Activated effector memory CD4-positive, alpha-beta T cell treated with Interleukin-2 at 50 U/mL for 16 hours (primary cell): ENCODE measurements around the gene GLIS1.

Source experiments
- DNase-seq: peaks from one replicate; pipeline ENCODE4 v3.0.0-alpha.2; 2020

The GLIS1 gene

GRCh38 chr1:53473463-53473862 lies 265.5 kb downstream of the GLIS1 start:
- no peak for DNase-seq

DNA sequence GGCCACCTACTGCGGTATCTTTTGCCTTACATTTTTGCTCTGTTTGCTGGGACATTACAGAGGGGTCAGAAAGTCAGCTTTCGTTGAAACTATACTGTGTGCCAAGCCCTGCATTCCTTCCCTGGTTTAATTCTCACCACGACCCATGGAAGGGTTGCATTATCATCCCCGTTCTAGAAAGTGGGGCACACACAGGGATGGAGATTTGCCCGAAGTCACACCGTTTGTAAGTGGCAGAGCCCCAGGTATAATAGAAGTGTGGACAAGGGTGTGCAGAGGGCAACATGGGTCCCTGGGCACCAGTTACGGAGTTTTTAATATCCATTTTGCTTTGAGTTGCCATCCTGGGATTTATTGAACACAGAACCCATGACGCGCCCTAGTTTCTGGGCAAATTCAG lies 268.0 kb downstream of the GLIS1 start:
- DNase-seq = no peak

- no peak for DNase-seq
Measured at GRCh38 chr1:53470584-53470983, 268.4 kb downstream of the GLIS1 start.

GRCh38 chr1:53470155-53470554 lies 268.8 kb downstream of the GLIS1 start:
- DNase-seq = no peak

- DNase-seq = no peak
Measured at GRCh38 chr1:53469373-53469772, 269.6 kb downstream of the GLIS1 start.

DNA sequence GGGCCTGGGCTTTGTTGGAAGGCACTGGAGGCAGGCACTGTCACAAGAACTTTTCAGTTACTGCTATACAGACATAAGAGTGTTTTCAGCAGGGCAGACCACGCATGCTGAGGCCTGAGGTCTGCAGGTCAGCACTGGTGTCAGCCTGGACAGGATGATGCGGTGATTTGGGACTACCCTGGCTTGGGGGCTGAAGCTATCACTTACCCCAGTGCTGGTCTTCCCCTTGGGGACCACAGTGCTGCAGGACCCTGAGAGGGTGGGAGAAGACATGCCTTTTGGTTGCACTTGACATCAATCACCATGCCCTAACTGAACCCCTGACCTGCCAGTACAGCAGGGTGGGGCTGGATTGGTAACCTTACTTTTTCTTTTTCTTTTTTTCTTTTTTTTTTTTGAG lies 270.6 kb downstream of the GLIS1 start:
- DNase-seq = no peak

DNA sequence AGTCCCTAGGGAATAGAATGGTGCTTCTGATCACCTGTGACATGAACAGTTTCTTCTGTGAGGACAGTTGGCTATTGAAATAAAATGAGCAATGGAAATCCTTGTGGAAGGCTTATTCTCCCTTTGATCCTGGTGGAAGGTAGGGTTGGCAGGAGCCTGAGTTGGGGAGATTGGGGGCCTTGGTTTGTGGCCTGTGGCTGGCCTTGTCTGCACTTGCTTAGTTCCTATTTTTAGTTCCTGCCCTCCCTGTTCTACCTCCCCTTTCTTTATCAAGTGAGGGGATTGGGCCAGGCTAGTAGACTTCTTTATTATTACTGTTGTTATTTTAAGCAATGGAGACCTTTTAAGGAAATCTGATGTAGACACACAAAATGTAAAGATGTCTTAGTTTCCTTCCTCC lies 271.6 kb downstream of the GLIS1 start:
- DNase-seq = no peak

DNA sequence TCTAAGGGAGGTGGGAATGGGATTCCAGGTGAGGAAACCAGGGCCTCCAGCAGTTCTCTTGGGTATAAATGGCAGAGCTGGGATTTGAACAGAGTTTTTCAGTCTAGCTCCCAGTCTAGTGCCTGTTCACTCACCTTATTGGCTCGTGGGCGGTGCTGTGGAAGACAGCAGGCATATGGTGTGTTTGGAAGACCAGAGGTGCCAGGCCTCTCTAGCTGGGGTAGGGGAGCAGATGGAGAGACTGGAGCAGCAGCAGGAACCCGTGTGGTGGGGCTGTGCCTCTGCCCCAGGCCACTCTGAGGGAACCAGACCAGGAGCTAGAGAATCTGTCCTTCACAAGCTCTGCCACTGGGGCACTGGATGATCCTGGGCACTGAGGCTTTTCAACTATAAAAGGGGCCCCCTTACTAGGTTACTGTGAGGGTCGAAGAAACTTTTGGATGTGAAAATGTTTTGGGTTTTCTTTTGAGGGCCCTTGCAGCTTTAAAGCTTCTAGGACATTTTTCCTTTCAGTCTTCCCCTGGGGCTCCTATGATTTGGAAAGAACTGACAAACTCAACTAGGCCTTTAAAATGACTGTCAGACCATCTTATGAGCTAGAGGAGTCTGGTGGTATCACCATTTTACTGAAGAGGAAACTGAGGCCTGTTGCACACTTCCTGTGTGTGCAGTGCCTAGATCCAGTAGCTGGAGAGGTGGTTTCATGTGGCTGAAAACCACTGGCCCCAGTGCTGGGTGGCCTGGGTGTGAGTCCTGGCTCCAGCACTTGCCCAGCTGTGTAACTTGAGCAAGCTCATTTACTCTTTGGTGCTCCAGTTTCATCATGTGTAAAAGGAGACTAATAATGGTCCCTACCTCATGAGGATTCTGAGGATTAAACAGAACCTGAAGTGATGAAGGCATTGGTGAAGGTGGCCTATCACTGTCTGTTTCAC lies 273.7 kb downstream of the GLIS1 start:
- DNase-seq = no peak

GRCh38 chr1:53463961-53464899 lies 274.7 kb downstream of the GLIS1 start:
- no peak for DNase-seq

- DNase-seq = no peak
Measured at GRCh38 chr1:53462769-53463501, 276.0 kb downstream of the GLIS1 start.

GRCh38 chr1:53462193-53462592 lies 276.8 kb downstream of the GLIS1 start:
- DNase-seq = no peak

DNA sequence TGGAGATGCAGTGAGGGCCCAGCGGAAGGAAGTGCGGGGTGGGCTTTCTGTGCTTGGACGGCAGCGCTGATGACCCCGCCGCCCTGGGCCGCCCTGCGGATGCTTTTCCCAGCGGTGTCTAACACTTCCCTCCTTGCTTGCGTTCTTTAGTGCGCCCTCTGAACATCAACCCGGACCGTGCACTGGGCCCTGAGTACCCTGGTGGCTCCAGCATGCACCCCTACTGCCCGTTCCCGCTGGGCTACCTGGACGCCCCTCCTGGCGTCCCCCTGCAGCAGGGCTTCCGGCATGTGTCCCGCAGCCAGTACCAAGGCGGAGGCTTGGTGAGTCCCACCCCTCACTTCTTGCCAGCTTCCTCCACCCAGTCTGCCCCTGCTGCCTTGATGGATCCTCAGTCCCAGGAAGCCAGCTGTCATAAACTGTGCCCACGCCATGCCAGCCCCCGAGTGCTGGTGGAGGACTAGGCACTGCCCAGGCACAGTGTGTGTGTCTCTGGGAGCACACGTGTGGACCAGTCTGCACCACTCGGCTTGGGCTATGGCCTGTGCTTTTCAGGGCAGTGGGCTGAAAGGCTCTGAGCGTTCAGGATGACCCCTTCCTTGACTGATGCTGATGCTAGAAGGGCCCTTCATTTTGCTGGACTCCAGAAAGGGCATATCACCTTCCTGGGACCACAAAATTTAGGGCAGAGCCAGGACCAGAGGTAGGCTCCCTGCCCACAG lies 277.5 kb downstream of the GLIS1 start:
- no peak for DNase-seq

GRCh38 chr1:53460666-53461322 lies 278.2 kb downstream of the GLIS1 start:
- DNase-seq = no peak

GRCh38 chr1:53460211-53460634 lies 278.7 kb downstream of the GLIS1 start:
- DNase-seq = no peak

DNA sequence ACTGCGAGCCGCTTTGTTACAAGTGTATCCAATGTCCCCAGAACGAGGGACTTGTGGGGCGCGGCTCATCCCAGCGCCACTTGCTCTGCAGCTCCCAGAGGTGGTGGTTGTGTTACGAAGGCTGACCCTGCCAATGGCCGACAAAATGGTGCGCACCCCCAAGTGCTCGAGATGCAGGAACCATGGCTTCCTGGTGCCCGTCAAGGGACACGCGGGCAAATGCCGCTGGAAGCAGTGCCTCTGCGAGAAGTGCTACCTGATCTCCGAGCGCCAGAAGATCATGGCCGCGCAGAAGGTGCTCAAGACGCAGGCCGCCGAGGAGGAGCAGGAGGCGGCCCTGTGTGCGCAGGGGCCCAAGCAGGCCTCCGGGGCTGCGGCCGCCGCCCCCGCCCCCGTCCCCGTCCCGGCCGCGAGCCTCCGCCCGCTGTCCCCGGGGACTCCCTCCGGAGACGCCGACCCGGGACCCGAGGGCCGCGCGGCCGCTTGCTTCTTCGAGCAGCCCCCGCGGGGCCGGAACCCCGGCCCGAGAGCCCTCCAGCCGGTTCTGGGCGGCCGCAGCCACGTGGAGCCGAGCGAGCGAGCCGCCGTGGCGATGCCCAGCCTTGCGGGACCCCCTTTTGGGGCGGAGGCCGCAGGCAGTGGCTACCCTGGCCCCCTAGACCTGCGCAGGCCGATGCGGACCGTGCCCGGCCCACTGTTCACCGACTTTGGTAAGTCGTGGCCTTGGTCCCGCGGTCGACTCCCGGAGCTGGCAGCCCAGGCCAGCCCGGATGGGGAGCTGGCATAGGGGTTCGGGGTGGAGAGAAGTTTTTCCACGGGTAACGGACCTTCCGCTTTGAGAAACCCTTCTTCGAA lies 279.4 kb downstream of the GLIS1 start, which contains the start of gene DMRTB1:
Gene DMRTB1 (plus strand): TSS at position 79 of the 855 bp plus-strand sequence. CDS start 55 bp downstream, at position 134.
- DNase-seq = no peak

GRCh38 chr1:53458634-53459033 lies 280.3 kb downstream of the GLIS1 start:
- no peak for DNase-seq
